LNCAP (cell line): ENCODE data around the gene SPATS2.

ENCODE experiments used
- TF ChIP-seq, protein P1 (sequence below): fragments of 450-650 bp; IDR thresholded peaks from 2 replicates; pipeline ENCODE4 v1.5.1; 2017; ENCODE audit warnings: mild to moderate bottlenecking

The SPATS2 gene

GRCh38 chr12:49503674-49504180 lies 136.5 kb downstream of the SPATS2 start:
- TF ChIP-seq, protein P1, sequence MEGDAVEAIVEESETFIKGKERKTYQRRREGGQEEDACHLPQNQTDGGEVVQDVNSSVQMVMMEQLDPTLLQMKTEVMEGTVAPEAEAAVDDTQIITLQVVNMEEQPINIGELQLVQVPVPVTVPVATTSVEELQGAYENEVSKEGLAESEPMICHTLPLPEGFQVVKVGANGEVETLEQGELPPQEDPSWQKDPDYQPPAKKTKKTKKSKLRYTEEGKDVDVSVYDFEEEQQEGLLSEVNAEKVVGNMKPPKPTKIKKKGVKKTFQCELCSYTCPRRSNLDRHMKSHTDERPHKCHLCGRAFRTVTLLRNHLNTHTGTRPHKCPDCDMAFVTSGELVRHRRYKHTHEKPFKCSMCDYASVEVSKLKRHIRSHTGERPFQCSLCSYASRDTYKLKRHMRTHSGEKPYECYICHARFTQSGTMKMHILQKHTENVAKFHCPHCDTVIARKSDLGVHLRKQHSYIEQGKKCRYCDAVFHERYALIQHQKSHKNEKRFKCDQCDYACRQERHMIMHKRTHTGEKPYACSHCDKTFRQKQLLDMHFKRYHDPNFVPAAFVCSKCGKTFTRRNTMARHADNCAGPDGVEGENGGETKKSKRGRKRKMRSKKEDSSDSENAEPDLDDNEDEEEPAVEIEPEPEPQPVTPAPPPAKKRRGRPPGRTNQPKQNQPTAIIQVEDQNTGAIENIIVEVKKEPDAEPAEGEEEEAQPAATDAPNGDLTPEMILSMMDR: no peak

DNA sequence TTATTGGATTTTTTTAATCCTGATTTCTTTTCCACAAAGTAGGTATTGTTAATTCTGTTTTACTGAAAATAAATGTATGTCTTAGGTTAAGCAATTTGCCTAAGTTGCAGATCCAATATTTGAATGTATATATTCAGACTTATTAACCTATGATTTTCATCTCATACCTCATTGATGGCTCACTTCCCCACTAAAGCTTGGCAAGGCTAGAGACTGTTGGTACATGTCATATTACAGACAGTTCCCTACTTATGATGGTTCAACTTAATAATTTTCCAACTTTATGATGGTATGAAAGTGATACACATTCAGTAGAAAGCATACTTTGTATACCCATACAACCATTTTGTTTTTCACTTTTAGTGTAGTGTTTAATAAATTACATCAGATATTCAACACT lies 138.4 kb downstream of the SPATS2 start:
- TF ChIP-seq, protein P1: no peak

- TF ChIP-seq, protein P1: no peak
Observed at GRCh38 chr12:49507139-49507538, 139.9 kb downstream of the SPATS2 start.

DNA sequence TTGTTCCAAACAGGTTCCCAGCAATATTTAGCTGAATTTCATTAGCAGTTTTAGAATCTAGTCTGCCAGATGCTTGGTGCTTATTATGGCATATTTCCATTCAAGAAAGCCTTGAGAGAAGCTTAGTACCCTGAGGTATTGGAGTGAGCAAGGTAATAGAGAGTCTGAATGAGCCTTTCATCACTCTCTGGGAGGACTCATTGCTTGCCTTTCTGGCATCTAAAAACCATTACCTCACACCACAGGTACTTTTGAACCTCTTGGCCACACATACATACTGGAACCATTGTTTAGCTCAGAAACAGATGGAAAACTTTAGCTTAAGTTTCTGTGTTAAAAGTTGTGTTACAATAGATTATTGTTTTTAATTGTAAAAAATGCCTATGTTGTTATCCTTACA lies 144.1 kb downstream of the SPATS2 start:
- TF ChIP-seq, protein P1: no peak

GRCh38 chr12:49512546-49512945 lies 145.3 kb downstream of the SPATS2 start:
- TF ChIP-seq, protein P1: no peak

DNA sequence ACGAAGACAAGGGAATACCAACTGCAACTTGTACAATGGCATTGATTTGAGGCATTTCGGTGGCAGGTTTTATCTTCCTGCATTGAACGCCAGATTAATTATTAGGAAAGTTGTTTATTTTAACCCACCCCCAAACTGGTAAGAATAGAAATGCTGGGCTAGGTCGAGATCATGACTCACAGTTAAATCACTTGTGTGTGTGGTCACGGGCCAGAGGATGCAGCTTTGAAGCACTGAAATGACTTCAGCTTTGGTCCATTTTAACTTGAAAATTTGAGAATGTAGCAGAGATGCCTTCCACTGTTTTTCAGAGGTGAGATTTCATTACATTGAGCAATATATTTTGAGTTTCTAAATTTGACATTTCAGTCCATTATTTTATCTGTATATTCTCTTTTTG lies 148.0 kb downstream of the SPATS2 start:
- TF ChIP-seq, protein P1: no peak

GRCh38 chr12:49518914-49519573 lies 151.8 kb downstream of the SPATS2 start:
- TF ChIP-seq, protein P1: no peak

- TF ChIP-seq, protein P1: no peak
Observed at GRCh38 chr12:49519574-49519936, 152.3 kb downstream of the SPATS2 start.
